HEK293 (cell line): ENCODE measurements around the gene PTPMT1.

Experiments
- CTCF ChIA-PET: fragments of 350-600 bp; formaldehyde crosslinking; extraction: SDS; loops from one replicate; lab custom pipeline; 2021; ENCODE audit warnings: antibody characterized with exemption; lab: Yijun Ruan, JAX
- POLR2A ChIA-PET: fragments of 300-600 bp; formaldehyde crosslinking; extraction: SDS; loops from one replicate; lab custom pipeline; 2020; ENCODE audit warnings: antibody characterized with exemption, inconsistent platforms; lab: Yijun Ruan, JAX
- H3K27ac ChIP-seq: fragments of 200-500 bp; sonication (Bioruptor generic); 2 replicates; pipeline ENCODE4 v1.5.1; 2014; ENCODE audit warnings: low read depth, low read length, control low read depth, inconsistent platforms; ENCODE audit errors: extremely low read depth
- H3K36me3 ChIP-seq, 2 experiments: fragments of 200-500 bp in 1 of 2; sonication (Bioruptor generic) in 1 of 2; 1 replicate in 1 of 2; 2 replicates in 1 of 2; pipeline ENCODE4 v1.5.1; 2014 to 2017; ENCODE audit warnings: inconsistent platforms in 2 of 2, low read length in 2 of 2; ENCODE audit not compliant: control insufficient read depth in 2 of 2, insufficient read depth in 1 of 2
- H3K4me1 ChIP-seq: fragments of 200-500 bp; sonication (Bioruptor generic); 2 replicates; pipeline ENCODE4 v1.5.1; 2014; ENCODE audit warnings: mild to moderate bottlenecking, low read length, inconsistent platforms; ENCODE audit not compliant: control insufficient read depth, insufficient read depth
- H3K4me3 ChIP-seq: 2 replicates; pipeline ENCODE4 v1.5.1; 2011; ENCODE audit warnings: low read depth, mild to moderate bottlenecking, control low read depth, low read length, moderate library complexity
- H3K9me3 ChIP-seq: fragments of 200-500 bp; sonication (Bioruptor generic); 2 replicates; pipeline ENCODE4 v1.5.1; 2014; ENCODE audit warnings: low read depth, low read length, inconsistent platforms; ENCODE audit not compliant: control insufficient read depth, insufficient read depth
- BCL11B ChIP-seq: fragments of 450-650 bp; formaldehyde crosslinking; IDR thresholded peaks from 2 replicates; pipeline ENCODE4 v1.5.1; 2016; ENCODE audit warnings: low read depth, missing biosample characterization, missing genetic modification characterization
- HOXC10 ChIP-seq: sonication (generic); formaldehyde crosslinking; IDR thresholded peaks from 2 replicates; pipeline ENCODE4 v1.8.1; 2023; ENCODE audit warnings: mild to moderate bottlenecking, missing genetic modification reagents
- KLF9 ChIP-seq: fragments of 450-650 bp; formaldehyde crosslinking; IDR thresholded peaks from 2 replicates; pipeline ENCODE4 v1.5.1; 2016; ENCODE audit warnings: missing biosample characterization, missing genetic modification characterization, low read depth
- SP3 ChIP-seq: fragments of 450-650 bp; formaldehyde crosslinking; IDR thresholded peaks from 2 replicates; pipeline ENCODE4 v1.5.1; 2016; ENCODE audit warnings: missing biosample characterization, missing genetic modification characterization
- TCF7L2 ChIP-seq: IDR thresholded peaks from 2 replicates; pipeline ENCODE4 v1.6.1; 2011; ENCODE audit warnings: low read depth, mild to moderate bottlenecking, inconsistent platforms, low read length, moderate library complexity, borderline replicate concordance
- YY1 ChIP-seq: fragments of 450-650 bp; formaldehyde crosslinking; IDR thresholded peaks from 2 replicates; pipeline ENCODE4 v1.5.1; 2018; ENCODE audit warnings: missing biosample characterization, missing genetic modification characterization
- ZBTB1 ChIP-seq: fragments of 450-650 bp; formaldehyde crosslinking; IDR thresholded peaks from 2 replicates; pipeline ENCODE4 v1.5.1; 2016; ENCODE audit warnings: missing biosample characterization, missing genetic modification characterization
- ZEB2 ChIP-seq: fragments of 450-650 bp; formaldehyde crosslinking; IDR thresholded peaks from 2 replicates; pipeline ENCODE4 v1.5.1; 2016; ENCODE audit warnings: missing biosample characterization, missing genetic modification characterization
- ZFP37 ChIP-seq: fragments of 450-650 bp; formaldehyde crosslinking; IDR thresholded peaks from 2 replicates; pipeline ENCODE4 v1.5.1; 2016; ENCODE audit warnings: missing biosample characterization, missing genetic modification characterization
- ZNF404 ChIP-seq: fragments of 450-650 bp; formaldehyde crosslinking; IDR thresholded peaks from 2 replicates; pipeline ENCODE4 v1.5.1; 2017; ENCODE audit warnings: missing biosample characterization, missing genetic modification characterization
- ZNF610 ChIP-seq: fragments of 450-650 bp; formaldehyde crosslinking; IDR thresholded peaks from 2 replicates; pipeline ENCODE4 v1.5.1; 2016; ENCODE audit warnings: missing biosample characterization, missing genetic modification characterization, borderline replicate concordance
- ZNF621 ChIP-seq: fragments of 450-650 bp; formaldehyde crosslinking; IDR thresholded peaks from 2 replicates; pipeline ENCODE4 v1.5.1; 2017; ENCODE audit warnings: missing biosample characterization, missing genetic modification characterization
- ZNF660 ChIP-seq: fragments of 450-650 bp; IDR thresholded peaks from 2 replicates; pipeline ENCODE4 v1.5.1; 2018; ENCODE audit warnings: missing biosample characterization, mild to moderate bottlenecking, missing genetic modification characterization
- ZNF677 ChIP-seq: fragments of 450-650 bp; IDR thresholded peaks from 2 replicates; pipeline ENCODE4 v1.5.0; 2018; ENCODE audit warnings: missing biosample characterization, mild to moderate bottlenecking, missing genetic modification characterization, moderate library complexity
- ZXDB ChIP-seq: fragments of 450-650 bp; formaldehyde crosslinking; IDR thresholded peaks from 2 replicates; pipeline ENCODE4 v1.5.1; 2016; ENCODE audit warnings: missing biosample characterization, missing genetic modification characterization
- TF ChIP-seq, protein P1 (sequence below): fragments of 450-650 bp; formaldehyde crosslinking; IDR thresholded peaks from 2 replicates; pipeline ENCODE4 v1.5.1; 2016; ENCODE audit warnings: missing biosample characterization, missing genetic modification characterization, borderline replicate concordance
- TF ChIP-seq, protein P2 (sequence below): fragments of 450-650 bp; formaldehyde crosslinking; IDR thresholded peaks from 2 replicates; pipeline ENCODE4; 2016; ENCODE audit warnings: missing biosample characterization, missing genetic modification characterization
- TF ChIP-seq, protein P3 (sequence below): sonication (generic); formaldehyde crosslinking; IDR thresholded peaks from 2 replicates; pipeline ENCODE4 v1.8.1; 2022; ENCODE audit warnings: mild to moderate bottlenecking, moderate library complexity, missing genetic modification reagents
- TF ChIP-seq, protein P4 (sequence below): fragments of 450-650 bp; formaldehyde crosslinking; IDR thresholded peaks from 2 replicates; pipeline ENCODE4 v1.5.1; 2016; ENCODE audit warnings: missing biosample characterization, missing genetic modification characterization

PTPMT1 gene

DNA sequence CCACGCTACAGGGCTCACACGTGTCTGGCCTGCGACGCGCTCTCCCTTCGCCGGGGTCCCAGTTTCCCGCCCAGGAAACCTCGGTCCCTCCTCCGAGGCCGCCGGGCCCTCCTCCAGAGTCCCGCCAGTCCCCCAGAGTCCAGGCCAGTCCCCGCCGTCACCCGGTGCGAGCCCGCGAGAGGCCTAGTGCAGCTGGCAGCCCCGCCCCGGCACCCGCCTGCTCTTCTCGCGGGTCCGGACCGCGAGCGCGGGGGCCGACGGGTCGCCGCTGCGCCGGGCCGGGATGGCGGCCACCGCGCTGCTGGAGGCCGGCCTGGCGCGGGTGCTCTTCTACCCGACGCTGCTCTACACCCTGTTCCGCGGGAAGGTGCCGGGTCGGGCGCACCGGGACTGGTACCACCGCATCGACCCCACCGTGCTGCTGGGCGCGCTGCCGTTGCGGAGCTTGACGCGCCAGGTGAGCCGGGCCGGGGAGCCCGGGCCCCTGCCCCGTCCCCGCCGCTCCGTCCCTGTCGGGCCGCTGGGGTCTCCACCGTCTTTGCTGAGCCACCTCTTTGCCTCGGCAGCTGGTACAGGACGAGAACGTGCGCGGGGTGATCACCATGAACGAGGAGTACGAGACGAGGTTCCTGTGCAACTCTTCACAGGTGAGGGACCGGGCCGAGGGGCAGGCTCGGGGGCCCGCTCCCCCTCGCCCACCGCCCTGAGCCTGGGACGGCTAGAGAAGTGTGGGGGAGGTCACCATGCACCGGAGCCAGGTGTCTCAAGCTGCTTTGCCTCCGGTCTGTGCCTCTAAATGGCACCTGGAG, at the start of gene PTPMT1 (continued):
- TF ChIP-seq BCL11B (tag by site-specific recombination): no peak
- TF ChIP-seq, protein P1, sequence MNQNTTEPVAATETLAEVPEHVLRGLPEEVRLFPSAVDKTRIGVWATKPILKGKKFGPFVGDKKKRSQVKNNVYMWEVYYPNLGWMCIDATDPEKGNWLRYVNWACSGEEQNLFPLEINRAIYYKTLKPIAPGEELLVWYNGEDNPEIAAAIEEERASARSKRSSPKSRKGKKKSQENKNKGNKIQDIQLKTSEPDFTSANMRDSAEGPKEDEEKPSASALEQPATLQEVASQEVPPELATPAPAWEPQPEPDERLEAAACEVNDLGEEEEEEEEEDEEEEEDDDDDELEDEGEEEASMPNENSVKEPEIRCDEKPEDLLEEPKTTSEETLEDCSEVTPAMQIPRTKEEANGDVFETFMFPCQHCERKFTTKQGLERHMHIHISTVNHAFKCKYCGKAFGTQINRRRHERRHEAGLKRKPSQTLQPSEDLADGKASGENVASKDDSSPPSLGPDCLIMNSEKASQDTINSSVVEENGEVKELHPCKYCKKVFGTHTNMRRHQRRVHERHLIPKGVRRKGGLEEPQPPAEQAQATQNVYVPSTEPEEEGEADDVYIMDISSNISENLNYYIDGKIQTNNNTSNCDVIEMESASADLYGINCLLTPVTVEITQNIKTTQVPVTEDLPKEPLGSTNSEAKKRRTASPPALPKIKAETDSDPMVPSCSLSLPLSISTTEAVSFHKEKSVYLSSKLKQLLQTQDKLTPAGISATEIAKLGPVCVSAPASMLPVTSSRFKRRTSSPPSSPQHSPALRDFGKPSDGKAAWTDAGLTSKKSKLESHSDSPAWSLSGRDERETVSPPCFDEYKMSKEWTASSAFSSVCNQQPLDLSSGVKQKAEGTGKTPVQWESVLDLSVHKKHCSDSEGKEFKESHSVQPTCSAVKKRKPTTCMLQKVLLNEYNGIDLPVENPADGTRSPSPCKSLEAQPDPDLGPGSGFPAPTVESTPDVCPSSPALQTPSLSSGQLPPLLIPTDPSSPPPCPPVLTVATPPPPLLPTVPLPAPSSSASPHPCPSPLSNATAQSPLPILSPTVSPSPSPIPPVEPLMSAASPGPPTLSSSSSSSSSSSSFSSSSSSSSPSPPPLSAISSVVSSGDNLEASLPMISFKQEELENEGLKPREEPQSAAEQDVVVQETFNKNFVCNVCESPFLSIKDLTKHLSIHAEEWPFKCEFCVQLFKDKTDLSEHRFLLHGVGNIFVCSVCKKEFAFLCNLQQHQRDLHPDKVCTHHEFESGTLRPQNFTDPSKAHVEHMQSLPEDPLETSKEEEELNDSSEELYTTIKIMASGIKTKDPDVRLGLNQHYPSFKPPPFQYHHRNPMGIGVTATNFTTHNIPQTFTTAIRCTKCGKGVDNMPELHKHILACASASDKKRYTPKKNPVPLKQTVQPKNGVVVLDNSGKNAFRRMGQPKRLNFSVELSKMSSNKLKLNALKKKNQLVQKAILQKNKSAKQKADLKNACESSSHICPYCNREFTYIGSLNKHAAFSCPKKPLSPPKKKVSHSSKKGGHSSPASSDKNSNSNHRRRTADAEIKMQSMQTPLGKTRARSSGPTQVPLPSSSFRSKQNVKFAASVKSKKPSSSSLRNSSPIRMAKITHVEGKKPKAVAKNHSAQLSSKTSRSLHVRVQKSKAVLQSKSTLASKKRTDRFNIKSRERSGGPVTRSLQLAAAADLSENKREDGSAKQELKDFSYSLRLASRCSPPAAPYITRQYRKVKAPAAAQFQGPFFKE (tag by site-specific recombination): no peak
- TF ChIP-seq ZXDB (tag by site-specific recombination): peak; percentile 13; the same call in 1 of the 2 replicates
- peak; percentile 52; the same call in 1 of the 2 replicates for TF ChIP-seq KLF9 (tag by site-specific recombination)
- TF ChIP-seq ZFP37: no peak
- TF ChIP-seq SP3 (tag by site-specific recombination): peak; percentile 73
- TF ChIP-seq, protein P2, sequence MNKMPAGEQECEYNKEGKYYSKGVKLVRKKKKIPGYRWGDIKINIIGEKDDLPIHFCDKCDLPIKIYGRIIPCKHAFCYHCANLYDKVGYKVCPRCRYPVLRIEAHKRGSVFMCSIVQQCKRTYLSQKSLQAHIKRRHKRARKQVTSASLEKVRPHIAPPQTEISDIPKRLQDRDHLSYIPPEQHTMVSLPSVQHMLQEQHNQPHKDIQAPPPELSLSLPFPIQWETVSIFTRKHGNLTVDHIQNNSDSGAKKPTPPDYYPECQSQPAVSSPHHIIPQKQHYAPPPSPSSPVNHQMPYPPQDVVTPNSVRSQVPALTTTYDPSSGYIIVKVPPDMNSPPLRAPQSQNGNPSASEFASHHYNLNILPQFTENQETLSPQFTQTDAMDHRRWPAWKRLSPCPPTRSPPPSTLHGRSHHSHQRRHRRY (tag by site-specific recombination): no peak
- 0 out of 2 replicates have a peak, but pooled peaks have one; percentile 44 for TF ChIP-seq ZEB2
- 0 out of 2 replicates have a peak, but pooled peaks have one; percentile 40 for TF ChIP-seq ZNF660
- TF ChIP-seq HOXC10 (CRISPR knock-in tag): 0 out of 2 replicates have a peak, but pooled peaks have one; percentile 42
- TF ChIP-seq ZNF677 (tag by site-specific recombination): 0 out of 2 replicates have a peak, but pooled peaks have one; percentile 20
- TF ChIP-seq, protein P3, sequence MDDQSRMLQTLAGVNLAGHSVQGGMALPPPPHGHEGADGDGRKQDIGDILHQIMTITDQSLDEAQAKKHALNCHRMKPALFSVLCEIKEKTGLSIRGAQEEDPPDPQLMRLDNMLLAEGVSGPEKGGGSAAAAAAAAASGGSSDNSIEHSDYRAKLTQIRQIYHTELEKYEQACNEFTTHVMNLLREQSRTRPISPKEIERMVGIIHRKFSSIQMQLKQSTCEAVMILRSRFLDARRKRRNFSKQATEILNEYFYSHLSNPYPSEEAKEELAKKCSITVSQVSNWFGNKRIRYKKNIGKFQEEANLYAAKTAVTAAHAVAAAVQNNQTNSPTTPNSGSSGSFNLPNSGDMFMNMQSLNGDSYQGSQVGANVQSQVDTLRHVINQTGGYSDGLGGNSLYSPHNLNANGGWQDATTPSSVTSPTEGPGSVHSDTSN (CRISPR knock-in tag): peak; percentile 90
- TF ChIP-seq, protein P4, sequence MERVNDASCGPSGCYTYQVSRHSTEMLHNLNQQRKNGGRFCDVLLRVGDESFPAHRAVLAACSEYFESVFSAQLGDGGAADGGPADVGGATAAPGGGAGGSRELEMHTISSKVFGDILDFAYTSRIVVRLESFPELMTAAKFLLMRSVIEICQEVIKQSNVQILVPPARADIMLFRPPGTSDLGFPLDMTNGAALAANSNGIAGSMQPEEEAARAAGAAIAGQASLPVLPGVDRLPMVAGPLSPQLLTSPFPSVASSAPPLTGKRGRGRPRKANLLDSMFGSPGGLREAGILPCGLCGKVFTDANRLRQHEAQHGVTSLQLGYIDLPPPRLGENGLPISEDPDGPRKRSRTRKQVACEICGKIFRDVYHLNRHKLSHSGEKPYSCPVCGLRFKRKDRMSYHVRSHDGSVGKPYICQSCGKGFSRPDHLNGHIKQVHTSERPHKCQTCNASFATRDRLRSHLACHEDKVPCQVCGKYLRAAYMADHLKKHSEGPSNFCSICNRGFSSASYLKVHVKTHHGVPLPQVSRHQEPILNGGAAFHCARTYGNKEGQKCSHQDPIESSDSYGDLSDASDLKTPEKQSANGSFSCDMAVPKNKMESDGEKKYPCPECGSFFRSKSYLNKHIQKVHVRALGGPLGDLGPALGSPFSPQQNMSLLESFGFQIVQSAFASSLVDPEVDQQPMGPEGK (tag by site-specific recombination): 0 out of 2 replicates have a peak, but pooled peaks have one; percentile 16

DNA sequence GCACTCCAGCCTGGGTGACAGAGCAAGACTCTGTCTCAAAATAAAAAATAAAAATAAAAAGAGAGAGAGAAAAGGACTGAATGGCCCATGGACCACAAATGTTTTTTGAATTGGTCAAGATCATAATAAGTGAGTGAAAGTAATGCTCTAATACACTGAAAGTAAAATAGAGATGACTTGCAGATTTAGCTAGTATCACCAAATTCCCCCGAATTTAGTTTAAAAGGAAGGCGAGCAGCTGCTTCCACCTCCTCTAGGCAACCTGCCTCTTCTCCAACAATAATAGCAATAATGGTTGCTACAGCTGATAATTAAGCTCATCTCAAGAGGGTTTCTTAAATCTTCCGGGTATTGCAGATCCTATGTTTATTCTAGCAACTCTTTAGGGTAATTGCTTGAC, 49.2 kb upstream of the PTPMT1 start:
- ChIA-PET POLR2A (interaction anchor here (0.7 to 1.0 kb wide), 2 partner anchors 61 to 162 kb away, joined by 4 read pairs; no protein-coding TSS in a partner anchor), CTCF (interaction anchor here (0.7 to 0.8 kb wide), 3 partner anchors 23 to 575 kb away, joined by 3 to 4 read pairs (median 3); no protein-coding TSS in a partner anchor)
- Histone ChIP-seq H3K4me1 (peaks cover 23% of the 10 kb centered on the region), H3K4me3 (no peak overlapping the region), H3K36me3 (no peaks in the 10 kb centered on the region)
- TF ChIP-seq TCF7L2 (no peak), ZNF404 (tag by site-specific recombination) (no peak), ZNF621 (tag by site-specific recombination) (no peak), YY1 (tag by site-specific recombination) (no peak), ZBTB1 (tag by site-specific recombination) (no peak), ZNF610 (tag by site-specific recombination) (no peak)
- TF ChIP-seq, all 188 proteins: peak for 0
- H3K27ac ChIP-seq: no peak overlapping the region
- H3K9me3 ChIP-seq: no peaks in the 10 kb centered on the region
